Measurements from ENCODE around the gene CHST4.

GRCh38 chr16:71585318-71585703, 59.1 kb downstream of the CHST4 start:
- TF ChIP-seq POLR2A (IDR thresholded peaks at IDR 0.05) = no peak
- TF ChIP-seq POLR2AphosphoS5 (IDR thresholded peaks at IDR 0.05) = no peak
